ENCODE measurements around the gene FAM120AOS.

FAM120AOS gene

DNA sequence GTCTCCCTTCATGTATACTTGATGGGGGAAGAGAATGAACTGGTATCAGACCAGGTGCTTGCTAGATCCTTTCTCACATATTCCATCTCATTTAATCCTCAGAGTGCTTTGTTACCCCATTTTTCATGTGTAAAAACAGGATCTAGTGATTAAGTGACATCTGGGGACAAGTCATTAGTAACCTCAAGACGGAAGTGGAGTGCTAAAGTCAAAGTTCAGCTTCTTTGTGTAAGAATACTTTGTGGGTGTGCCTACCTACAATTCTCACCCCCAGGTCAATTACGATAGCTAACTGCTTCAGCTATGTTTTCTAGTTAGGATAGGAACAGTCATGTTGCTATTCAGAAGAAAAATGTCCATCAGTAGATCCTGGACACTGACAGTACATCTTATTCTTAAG is 3.1 kb upstream of the FAM120AOS start:
- no peak for DNase-seq (ENCODE audit: low read depth)
- H3K4me3 ChIP-seq (replicated peaks; ENCODE audit: low read depth, low read length): no peak overlapping the region
- TF ChIP-seq, protein P1, sequence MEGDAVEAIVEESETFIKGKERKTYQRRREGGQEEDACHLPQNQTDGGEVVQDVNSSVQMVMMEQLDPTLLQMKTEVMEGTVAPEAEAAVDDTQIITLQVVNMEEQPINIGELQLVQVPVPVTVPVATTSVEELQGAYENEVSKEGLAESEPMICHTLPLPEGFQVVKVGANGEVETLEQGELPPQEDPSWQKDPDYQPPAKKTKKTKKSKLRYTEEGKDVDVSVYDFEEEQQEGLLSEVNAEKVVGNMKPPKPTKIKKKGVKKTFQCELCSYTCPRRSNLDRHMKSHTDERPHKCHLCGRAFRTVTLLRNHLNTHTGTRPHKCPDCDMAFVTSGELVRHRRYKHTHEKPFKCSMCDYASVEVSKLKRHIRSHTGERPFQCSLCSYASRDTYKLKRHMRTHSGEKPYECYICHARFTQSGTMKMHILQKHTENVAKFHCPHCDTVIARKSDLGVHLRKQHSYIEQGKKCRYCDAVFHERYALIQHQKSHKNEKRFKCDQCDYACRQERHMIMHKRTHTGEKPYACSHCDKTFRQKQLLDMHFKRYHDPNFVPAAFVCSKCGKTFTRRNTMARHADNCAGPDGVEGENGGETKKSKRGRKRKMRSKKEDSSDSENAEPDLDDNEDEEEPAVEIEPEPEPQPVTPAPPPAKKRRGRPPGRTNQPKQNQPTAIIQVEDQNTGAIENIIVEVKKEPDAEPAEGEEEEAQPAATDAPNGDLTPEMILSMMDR (IDR thresholded peaks at IDR 0.05; ENCODE audit: low read length, missing control alignments): no peak

DNA sequence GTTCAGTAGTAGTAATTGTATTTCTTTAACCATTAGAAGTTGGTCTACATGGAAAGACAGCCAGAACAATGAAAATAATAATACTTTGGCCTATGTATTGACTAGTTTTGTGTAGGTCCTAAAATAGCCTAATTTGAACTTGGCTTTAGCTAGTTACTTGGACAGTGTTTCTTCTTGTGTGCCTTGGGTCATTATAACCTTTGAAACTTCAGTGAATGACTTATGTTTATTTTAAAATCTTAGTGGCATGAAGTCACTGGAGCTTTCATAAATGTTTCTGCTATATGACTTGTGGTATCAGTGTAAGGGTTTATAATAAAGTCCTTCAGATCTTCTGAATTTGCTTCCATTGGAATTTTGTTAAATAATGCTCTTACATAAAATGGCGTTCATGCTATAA is 2.6 kb upstream of the FAM120AOS start:
- no peak overlapping the region for H3K4me3 ChIP-seq (replicated peaks; ENCODE audit: low read depth, low read length)

DNA sequence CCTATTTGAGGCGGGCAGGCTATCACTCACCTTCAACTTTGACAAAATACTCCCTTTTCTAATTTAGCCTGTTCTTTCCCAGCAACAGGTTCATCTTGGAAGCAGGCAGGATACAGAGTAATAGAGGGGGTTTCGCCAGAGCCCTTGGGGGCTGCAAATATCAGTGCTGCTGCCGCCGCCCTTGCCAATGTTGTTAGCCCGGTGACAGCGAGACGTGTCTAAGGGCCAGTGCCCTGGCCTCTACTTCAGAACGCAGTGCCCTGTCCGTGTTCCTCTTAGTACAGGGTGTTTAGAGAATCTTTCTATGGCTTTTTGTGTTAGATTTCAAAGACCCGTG is 703 bp downstream of the FAM120AOS start:
- DNase-seq (ENCODE audit: low read depth): no peak
- H3K4me3 ChIP-seq (replicated peaks; ENCODE audit: low read depth, low read length): peak overlapping the region; percentile 90
- TF ChIP-seq, protein P1 (IDR thresholded peaks at IDR 0.05; ENCODE audit: low read length, missing control alignments): no peak

More for the DNA sequence above, 2.6 kb upstream of the FAM120AOS start:
- TF ChIP-seq, protein P1 (IDR thresholded peaks at IDR 0.05; ENCODE audit: low read length, missing control alignments): no peak
- DNase-seq (ENCODE audit: low read depth): no peak

DNA sequence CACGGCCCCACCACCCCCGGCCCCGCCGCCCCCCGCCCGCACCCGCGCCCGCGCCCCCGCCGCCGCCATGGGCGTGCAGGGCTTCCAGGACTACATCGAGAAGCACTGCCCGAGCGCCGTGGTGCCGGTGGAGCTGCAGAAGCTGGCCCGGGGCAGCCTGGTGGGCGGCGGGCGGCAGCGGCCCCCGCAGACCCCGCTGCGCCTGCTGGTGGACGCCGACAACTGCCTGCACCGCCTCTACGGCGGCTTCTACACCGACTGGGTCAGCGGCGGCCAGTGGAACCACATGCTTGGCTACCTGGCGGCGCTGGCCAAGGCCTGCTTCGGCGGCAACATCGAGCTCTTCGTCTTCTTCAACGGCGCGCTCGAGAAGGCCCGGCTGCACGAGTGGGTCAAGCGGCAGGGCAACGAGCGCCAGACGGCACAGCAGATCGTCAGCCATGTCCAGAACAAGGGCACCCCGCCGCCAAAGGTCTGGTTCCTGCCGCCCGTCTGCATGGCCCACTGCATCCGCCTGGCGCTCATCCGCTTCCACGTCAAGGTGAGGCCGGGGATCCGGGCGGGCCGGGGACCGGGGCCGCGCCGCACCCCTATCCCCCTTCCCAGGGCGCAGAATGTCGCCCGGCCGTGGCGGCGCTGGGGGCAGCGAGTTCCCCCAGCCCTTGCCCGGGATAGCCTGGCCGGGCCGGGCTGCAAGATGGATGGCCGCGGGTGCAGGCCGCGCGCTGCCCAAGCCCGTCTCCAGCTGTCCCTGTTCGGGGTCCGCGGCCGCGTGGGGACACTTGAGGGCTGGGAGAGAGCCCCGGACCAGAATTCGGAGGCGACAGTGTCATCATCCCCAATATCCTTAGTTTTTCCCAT is 1.3 kb downstream of the FAM120AOS start:
- H3K4me3 ChIP-seq (replicated peaks; ENCODE audit: low read depth, low read length): peak overlapping the region; percentile 90
- DNase-seq (ENCODE audit: low read depth): peak; percentile 34
- TF ChIP-seq, protein P1 (IDR thresholded peaks at IDR 0.05; ENCODE audit: low read length, missing control alignments): no peak

DNA sequence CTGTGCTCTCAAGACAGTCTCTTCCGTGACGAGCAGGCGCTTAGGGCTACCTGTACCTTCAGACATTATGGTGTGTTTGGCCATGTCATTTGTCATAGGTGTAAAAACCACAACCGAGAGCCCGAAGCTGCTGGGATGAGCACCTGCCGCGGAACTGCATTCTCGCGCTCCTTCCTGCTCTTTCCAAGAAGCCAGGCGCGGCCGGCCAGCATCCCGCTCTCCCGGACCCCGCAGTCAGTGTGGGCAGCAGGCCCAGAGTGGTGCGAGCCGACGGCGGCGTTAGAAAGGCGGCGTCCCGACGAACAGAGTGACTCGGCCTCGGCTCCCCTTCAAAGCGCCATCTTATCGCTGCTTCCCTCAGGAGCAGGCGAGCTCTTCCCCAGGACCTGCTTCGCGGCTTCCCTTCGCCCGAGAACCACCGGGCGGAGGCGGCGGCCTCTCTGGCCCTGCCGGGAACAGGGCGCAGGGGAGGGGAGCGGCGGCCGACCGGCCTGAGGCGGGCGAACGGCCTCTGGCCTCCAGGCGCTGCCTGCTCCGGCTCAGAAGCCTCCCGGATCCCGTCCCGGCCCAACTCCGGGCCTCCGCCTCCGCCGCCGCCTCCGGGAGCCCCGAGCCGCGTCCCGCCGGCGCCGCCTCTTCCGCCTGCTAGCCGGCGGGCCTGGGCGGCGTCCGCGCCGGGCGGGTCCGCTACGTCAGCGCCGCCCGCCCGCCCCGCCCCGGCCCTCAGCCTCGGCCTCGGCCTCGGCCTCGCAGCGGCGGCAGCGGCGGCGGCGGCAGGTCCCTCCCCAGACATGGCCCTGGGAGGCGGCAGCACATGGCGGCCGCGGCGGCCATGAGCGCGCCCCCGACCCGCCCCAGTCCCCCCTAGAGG is 2.2 kb downstream of the FAM120AOS start, which contains the start of gene FAM120A:
Gene FAM120A, plus strand, starts transcription at position 741 of the 871 bp plus-strand sequence. CDS start 231 bp downstream, outside the sequence.
- H3K4me3 ChIP-seq (replicated peaks; ENCODE audit: low read depth, low read length): peak within 1 kb of the TSS; percentile 90
- TF ChIP-seq, protein P1 (IDR thresholded peaks at IDR 0.05; ENCODE audit: low read length, missing control alignments): no peak
- DNase-seq (ENCODE audit: low read depth): peak; percentile 73

DNA sequence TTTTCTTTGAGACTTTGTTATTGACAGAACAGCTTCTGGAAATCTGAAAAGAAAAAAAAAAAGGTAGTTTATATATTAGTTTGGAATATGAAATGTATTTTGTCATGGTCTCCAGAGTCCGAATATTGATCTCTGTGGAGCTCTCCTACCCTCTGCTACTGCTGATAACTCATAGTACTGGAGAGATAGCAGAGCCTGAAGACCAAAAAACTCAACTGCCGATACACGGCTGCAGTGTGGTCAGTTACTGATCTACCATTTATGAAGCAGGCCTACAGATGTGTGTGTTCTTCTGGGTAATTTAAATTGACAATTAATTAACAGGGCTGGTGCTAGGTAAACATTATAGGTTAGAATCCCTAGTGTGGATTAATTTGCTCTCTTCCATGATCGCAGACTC is 5.7 kb downstream of the FAM120AOS start:
- no peak for DNase-seq (ENCODE audit: low read depth)
- no peak overlapping the region for H3K4me3 ChIP-seq (replicated peaks; ENCODE audit: low read depth, low read length)
- TF ChIP-seq, protein P1 (IDR thresholded peaks at IDR 0.05; ENCODE audit: low read length, missing control alignments): no peak
